Mesenchymal stem cell (in vitro differentiated cells and primary cell): ENCODE data around the gene DEPDC1B.

Experiments
- DNase-seq: peaks from one replicate; pipeline ENCODE4 v3.0.0-alpha.2; 2013
- H2AFZ ChIP-seq: one replicate; pipeline ENCODE4 v1.6.1; 2013; ENCODE audit warnings: low read depth, mild to moderate bottlenecking, control low read depth, inconsistent platforms, low read length, moderate library complexity
- H2AK5ac ChIP-seq: 2 replicates; pipeline ENCODE4 v1.6.1; 2013; ENCODE audit warnings: low read length, moderate library complexity, mild to moderate bottlenecking, inconsistent platforms; ENCODE audit not compliant: severe bottlenecking
- H2BK120ac ChIP-seq: one replicate; pipeline ENCODE4 v1.6.1; 2013; ENCODE audit warnings: low read depth, mild to moderate bottlenecking, inconsistent platforms, low read length, moderate library complexity
- H2BK12ac ChIP-seq, 2 experiments: one replicate each; pipeline ENCODE4 v1.6.1; 2013; ENCODE audit warnings: inconsistent platforms in 2 of 2, low read length in 2 of 2, mild to moderate bottlenecking in 2 of 2, moderate library complexity in 2 of 2, control low read depth in 1 of 2
- H2BK15ac ChIP-seq: one replicate; pipeline ENCODE4 v1.6.1; 2013; ENCODE audit warnings: mild to moderate bottlenecking, low read depth, inconsistent platforms; ENCODE audit not compliant: poor library complexity, severe bottlenecking
- H2BK5ac ChIP-seq: 2 replicates; pipeline ENCODE4 v1.6.1; 2013; ENCODE audit warnings: low read depth, mild to moderate bottlenecking, low read length, control low read depth, inconsistent platforms; ENCODE audit not compliant: poor library complexity, severe bottlenecking
- H3K14ac ChIP-seq, 2 experiments: one replicate each; pipeline ENCODE4 v1.6.1; 2013; ENCODE audit warnings: inconsistent platforms in 2 of 2, low read length in 2 of 2, control low read depth in 1 of 2, mild to moderate bottlenecking in 1 of 2, moderate library complexity in 1 of 2
- H3K18ac ChIP-seq, 2 experiments: one replicate each; pipeline ENCODE4 v1.6.1; 2013; ENCODE audit warnings: inconsistent platforms in 2 of 2, low read length in 2 of 2, control low read depth in 1 of 2, low read depth in 1 of 2, mild to moderate bottlenecking in 1 of 2
- H3K23ac ChIP-seq, 2 experiments: one replicate each; pipeline ENCODE4 v1.6.1; 2013; ENCODE audit warnings: inconsistent platforms in 2 of 2, low read length in 2 of 2, mild to moderate bottlenecking in 2 of 2, moderate library complexity in 2 of 2, control low read depth in 1 of 2
- H3K27ac ChIP-seq: 2 replicates; pipeline ENCODE4 v1.5.1; 2013; ENCODE audit warnings: mild to moderate bottlenecking, moderate library complexity, low read length, control low read depth, inconsistent platforms; ENCODE audit not compliant: poor library complexity, severe bottlenecking
- H3K27me3 ChIP-seq, 2 experiments: 2 replicates each; pipeline versions ENCODE4 v1.6.1 to v1.7.0; 2013; ENCODE audit warnings: low read length in 2 of 2, mild to moderate bottlenecking in 2 of 2, moderate library complexity in 2 of 2, control low read depth in 1 of 2, inconsistent platforms in 1 of 2; ENCODE audit not compliant: control insufficient read depth in 1 of 2, insufficient read depth in 1 of 2
- H3K36me3 ChIP-seq, 2 experiments: 2 replicates each; pipeline versions ENCODE4 v1.6.1 to v1.7.0; 2013; ENCODE audit warnings: low read length in 2 of 2, control low read depth in 1 of 2, inconsistent platforms in 1 of 2, low read depth in 1 of 2, mild to moderate bottlenecking in 1 of 2; ENCODE audit not compliant: insufficient read depth in 2 of 2, control insufficient read depth in 1 of 2
- H3K4ac ChIP-seq, 2 experiments: one replicate each; pipeline ENCODE4 v1.6.1; 2013; ENCODE audit warnings: inconsistent platforms in 2 of 2, low read length in 2 of 2, mild to moderate bottlenecking in 2 of 2, moderate library complexity in 2 of 2, control low read depth in 1 of 2, low read depth in 1 of 2
- H3K4me1 ChIP-seq: 2 replicates; pipeline ENCODE4 v1.6.1; 2013; ENCODE audit warnings: low read depth, low read length, control low read depth; ENCODE audit not compliant: control insufficient read depth, insufficient read depth
- H3K4me2 ChIP-seq: 2 replicates; pipeline ENCODE4 v1.6.1; 2013; ENCODE audit warnings: low read length, mild to moderate bottlenecking, inconsistent platforms; ENCODE audit not compliant: poor library complexity, severe bottlenecking
- H3K4me3 ChIP-seq, 2 experiments: 2 replicates each; pipeline versions ENCODE4 v1.5.1 to v1.7.0; 2013; ENCODE audit warnings: low read length in 2 of 2, mild to moderate bottlenecking in 2 of 2, control low read depth in 1 of 2, low read depth in 1 of 2; ENCODE audit not compliant: insufficient read depth in 1 of 2
- H3K79me1 ChIP-seq: replicated peaks from 2 replicates; pipeline ENCODE4 v1.6.1; 2013; ENCODE audit warnings: mild to moderate bottlenecking, control low read depth, low read length, inconsistent platforms; ENCODE audit not compliant: poor library complexity, severe bottlenecking
- H3K9ac ChIP-seq: 2 replicates; pipeline ENCODE4 v1.7.0; 2013; ENCODE audit warnings: mild to moderate bottlenecking, low read length, moderate library complexity
- H3K9me3 ChIP-seq: 2 replicates; pipeline ENCODE4 v1.7.0; 2013; ENCODE audit warnings: mild to moderate bottlenecking, low read length; ENCODE audit not compliant: control insufficient read depth
- H4K8ac ChIP-seq: one replicate; pipeline ENCODE4 v1.6.1; 2013; ENCODE audit warnings: inconsistent platforms, mild to moderate bottlenecking, low read length, moderate library complexity
- H4K91ac ChIP-seq: one replicate; pipeline ENCODE4 v1.6.1; 2013; ENCODE audit warnings: mild to moderate bottlenecking, low read length, inconsistent platforms
- WGBS: methylation state at CpG from one replicate; pipeline ENCODE4 v1.1.7; 2013; ENCODE audit warnings: mixed read lengths; 5-methylcytosine and 5-hydroxymethylcytosine counted together

The DEPDC1B gene

GRCh38 chr5:60727033-60727679 is 27.2 kb upstream of the DEPDC1B start:
- H2AFZ ChIP-seq: no peak overlapping the region
- H3K14ac ChIP-seq: no peak overlapping the region
- H3K9me3 ChIP-seq: no peaks in the 10 kb centered on the region
- no peak overlapping the region for H3K23ac ChIP-seq
- H3K9ac ChIP-seq: no peak overlapping the region
- no peak for DNase-seq
- H2BK5ac ChIP-seq: no peak overlapping the region
- WGBS: 93% methylated on average over 1 of the region's 1 CpG
- no peaks in the 10 kb centered on the region for H3K4me1 ChIP-seq
- no peak overlapping the region for H2AK5ac ChIP-seq
- no peaks in the 10 kb centered on the region for H3K27me3 ChIP-seq
- no peak overlapping the region for H2BK15ac ChIP-seq
- H4K8ac ChIP-seq: no peak overlapping the region
- no peak overlapping the region for H3K4me2 ChIP-seq
- H2BK120ac ChIP-seq: no peak overlapping the region
- no peaks in the 10 kb centered on the region for H3K79me1 ChIP-seq
- H4K91ac ChIP-seq: no peak overlapping the region
- no peak overlapping the region for H3K27ac ChIP-seq
- H3K36me3 ChIP-seq: no peaks in the 10 kb centered on the region
- no peak overlapping the region for H3K4me3 ChIP-seq
- H2BK12ac ChIP-seq: no peak overlapping the region
- H3K4ac ChIP-seq: no peak overlapping the region
- H3K18ac ChIP-seq: no peak overlapping the region

- Histone ChIP-seq H2AK5ac (no peak overlapping the region), H2BK120ac (no peak overlapping the region), H2BK15ac (no peak overlapping the region), H3K27ac (no peak overlapping the region), H3K36me3 (no peaks in the 10 kb centered on the region), H3K23ac (no peak overlapping the region), H4K91ac (no peak overlapping the region), H3K4ac (no peak overlapping the region), H2BK5ac (no peak overlapping the region), H3K18ac (no peak overlapping the region), H2BK12ac (no peak overlapping the region), H3K9ac (no peak overlapping the region), H3K79me1 (no peaks in the 10 kb centered on the region), H4K8ac (no peak overlapping the region), H3K9me3 (no peaks in the 10 kb centered on the region), H3K4me1 (no peaks in the 10 kb centered on the region), H3K4me3 (no peak overlapping the region), H3K27me3 (no peaks in the 10 kb centered on the region), H3K4me2 (no peak overlapping the region), H3K14ac (no peak overlapping the region), H2AFZ (no peak overlapping the region)
- no CpG with 5 or more reads among the region's 2 CpGs for WGBS
- DNase-seq: no peak
These were observed 24.2 kb upstream of the DEPDC1B start for GRCh38 chr5:60724126-60724525.

GRCh38 chr5:60722416-60722815 is 22.4 kb upstream of the DEPDC1B start:
- Histone ChIP-seq H3K36me3 (no peaks in the 10 kb centered on the region), H3K79me1 (no peaks in the 10 kb centered on the region), H2AK5ac (no peak overlapping the region), H2BK120ac (no peak overlapping the region), H2AFZ (no peak overlapping the region), H3K4me1 (no peaks in the 10 kb centered on the region), H3K4me3 (no peak overlapping the region), H3K14ac (no peak overlapping the region), H2BK5ac (no peak overlapping the region), H2BK15ac (no peak overlapping the region), H3K4me2 (no peak overlapping the region), H4K8ac (no peak overlapping the region), H4K91ac (no peak overlapping the region), H3K18ac (no peak overlapping the region), H2BK12ac (no peak overlapping the region), H3K4ac (no peak overlapping the region), H3K9ac (no peak overlapping the region), H3K27me3 (peaks cover 0 to 3% of the 10 kb centered on the region in 2 experiments), H3K27ac (no peak overlapping the region), H3K9me3 (no peaks in the 10 kb centered on the region), H3K23ac (no peak overlapping the region)
- WGBS: 92% methylated on average over 5 of the region's 6 CpGs
- no peak for DNase-seq

- H3K9ac ChIP-seq: no peak overlapping the region
These were observed 19.4 kb upstream of the DEPDC1B start for GRCh38 chr5:60719329-60719728.

More at GRCh38 chr5:60719329-60719728, 19.4 kb upstream of the DEPDC1B start:
- no peak overlapping the region for H3K14ac ChIP-seq
- no peak overlapping the region for H4K91ac ChIP-seq
- H2AK5ac ChIP-seq: no peak overlapping the region
- H3K36me3 ChIP-seq: no peaks in the 10 kb centered on the region
- H2BK120ac ChIP-seq: no peak overlapping the region
- H4K8ac ChIP-seq: no peak overlapping the region
- H3K18ac ChIP-seq: no peak overlapping the region
- H3K4me1 ChIP-seq: no peaks in the 10 kb centered on the region
- H3K27ac ChIP-seq: no peak overlapping the region
- H2BK15ac ChIP-seq: no peak overlapping the region
- H2BK12ac ChIP-seq: no peak overlapping the region
- H3K4me2 ChIP-seq: no peak overlapping the region
- H3K79me1 ChIP-seq: no peaks in the 10 kb centered on the region
- peaks cover 0 to 3% of the 10 kb centered on the region in 2 experiments for H3K27me3 ChIP-seq
- H3K9me3 ChIP-seq: no peaks in the 10 kb centered on the region
- H2AFZ ChIP-seq: no peak overlapping the region
- H3K4me3 ChIP-seq: no peak overlapping the region
- DNase-seq: no peak
- no peak overlapping the region for H3K4ac ChIP-seq
- no peak overlapping the region for H3K23ac ChIP-seq
- H2BK5ac ChIP-seq: no peak overlapping the region
